Keratinocyte (primary cell): Measurements from ENCODE around the gene SEMA3E.
A peak's percentile ranks its signal among the peaks of the same experiment; 100 is the strongest.

ENCODE experiments used
- EZH2 ChIP-seq: IDR thresholded peaks from one replicate; pipeline ENCODE4 v1.6.1; 2012; ENCODE audit warnings: inconsistent platforms, mild to moderate bottlenecking, low read length, moderate library complexity
- TF ChIP-seq, protein P1 (sequence below), 3 experiments: IDR thresholded peaks in 1 of 3; conservative IDR thresholded peaks in 1 of 3; optimal IDR thresholded peaks in 1 of 3; 2 replicates in 2 of 3; 3 replicates in 1 of 3; pipeline versions ENCODE3 to v1.5.1; 2011; ENCODE audit warnings: low read length in 3 of 3, mild to moderate bottlenecking in 3 of 3, moderate library complexity in 2 of 3, control low read depth in 1 of 3, inconsistent platforms in 1 of 3; ENCODE audit not compliant: insufficient read depth in 2 of 3; ENCODE audit errors: extremely low read depth in 1 of 3

DNA sequence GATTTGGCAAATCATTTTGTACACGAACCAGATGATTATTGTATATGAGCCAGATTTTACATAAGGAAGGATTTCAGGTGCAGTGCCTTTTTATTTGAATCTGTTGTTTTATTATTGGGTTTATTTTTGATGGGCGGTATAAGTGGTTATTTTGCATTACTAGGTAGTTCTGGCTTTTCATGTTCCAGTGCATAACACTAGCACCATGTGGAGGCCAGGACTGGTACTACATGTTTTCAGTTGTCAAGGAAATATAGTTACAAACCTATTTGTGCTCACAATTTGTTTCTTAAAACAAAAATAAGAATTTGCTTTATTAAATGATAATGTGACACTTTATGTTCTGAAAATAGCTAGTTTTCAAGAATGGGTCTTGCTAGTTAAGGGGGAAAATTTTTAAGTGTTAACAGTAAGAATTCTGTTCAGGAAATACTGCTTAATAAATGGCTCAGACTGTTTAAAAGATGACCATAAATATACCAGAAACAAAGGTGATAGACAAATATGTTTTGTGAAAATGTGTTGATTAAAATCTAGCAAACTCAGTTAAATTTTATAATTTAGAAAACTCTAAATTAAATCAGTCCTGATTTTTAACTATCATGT, 7.1 kb upstream of the SEMA3E start:
- TF ChIP-seq, protein P1, sequence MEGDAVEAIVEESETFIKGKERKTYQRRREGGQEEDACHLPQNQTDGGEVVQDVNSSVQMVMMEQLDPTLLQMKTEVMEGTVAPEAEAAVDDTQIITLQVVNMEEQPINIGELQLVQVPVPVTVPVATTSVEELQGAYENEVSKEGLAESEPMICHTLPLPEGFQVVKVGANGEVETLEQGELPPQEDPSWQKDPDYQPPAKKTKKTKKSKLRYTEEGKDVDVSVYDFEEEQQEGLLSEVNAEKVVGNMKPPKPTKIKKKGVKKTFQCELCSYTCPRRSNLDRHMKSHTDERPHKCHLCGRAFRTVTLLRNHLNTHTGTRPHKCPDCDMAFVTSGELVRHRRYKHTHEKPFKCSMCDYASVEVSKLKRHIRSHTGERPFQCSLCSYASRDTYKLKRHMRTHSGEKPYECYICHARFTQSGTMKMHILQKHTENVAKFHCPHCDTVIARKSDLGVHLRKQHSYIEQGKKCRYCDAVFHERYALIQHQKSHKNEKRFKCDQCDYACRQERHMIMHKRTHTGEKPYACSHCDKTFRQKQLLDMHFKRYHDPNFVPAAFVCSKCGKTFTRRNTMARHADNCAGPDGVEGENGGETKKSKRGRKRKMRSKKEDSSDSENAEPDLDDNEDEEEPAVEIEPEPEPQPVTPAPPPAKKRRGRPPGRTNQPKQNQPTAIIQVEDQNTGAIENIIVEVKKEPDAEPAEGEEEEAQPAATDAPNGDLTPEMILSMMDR (optimal IDR thresholded peaks at IDR 0.05 in 1 of 3, IDR thresholded peaks at IDR 0.05 in 1 of 3, conservative IDR thresholded peaks at IDR 0.05 in 1 of 3; ENCODE audit: extremely low read depth in 1 of 3, insufficient read depth in 2 of 3, low read length in 3 of 3) = peak; percentile 60 to 77 (median 73)
- TF ChIP-seq EZH2 = no peak
